Neural crest cell (in vitro differentiated cells): ENCODE measurements around the gene KIF19. TPM values are rescaled to one million over a fixed set of nuclear protein-coding genes. Genes with fewer than 3 reads are reported as not detected.

Source experiments
- DNase-seq: peaks from one replicate; pipeline ENCODE4 v3.0.0; 2021; ENCODE audit warnings: low read depth, mixed read lengths, low spot score
- H3K27ac Mint-ChIP-seq: one replicate; pipeline ENCODE4 v1.8.0; 2021; ENCODE audit warnings: mild to moderate bottlenecking, mixed read lengths; ENCODE audit not compliant: unreplicated experiment
- H3K27me3 Mint-ChIP-seq: 2 replicates; pipeline ENCODE4 v1.8.0; 2021; ENCODE audit warnings: low read depth, mild to moderate bottlenecking, mixed read lengths
- H3K36me3 Mint-ChIP-seq: 2 replicates; pipeline ENCODE4 v1.8.0; 2021; ENCODE audit warnings: low read depth, mild to moderate bottlenecking, mixed read lengths
- H3K4me1 Mint-ChIP-seq: 2 replicates; pipeline ENCODE4 v1.8.0; 2021; ENCODE audit warnings: mixed read lengths
- H3K4me3 Mint-ChIP-seq: one replicate; pipeline ENCODE4 v1.8.0; 2021; ENCODE audit warnings: mild to moderate bottlenecking, mixed read lengths
- H3K9me3 Mint-ChIP-seq: 2 replicates; pipeline ENCODE4 v1.8.0; 2021; ENCODE audit warnings: mixed read lengths
- total RNA-seq: library from RNA; stranded (reverse); gene quantifications from 2 replicates; pipeline ENCODE4 v1.2.1, GENCODE V29; 2021
- TF ChIP-seq, protein P1 (sequence below): fragments of 200-600 bp; sonication (generic); conservative IDR thresholded peaks from 2 replicates; pipeline ENCODE4 v1.5.0; 2021; ENCODE audit warnings: antibody characterized with exemption, mild to moderate bottlenecking

The KIF19 gene
- total RNA-seq, 1 donor from 2014 or later: 0.63 TPM

DNA sequence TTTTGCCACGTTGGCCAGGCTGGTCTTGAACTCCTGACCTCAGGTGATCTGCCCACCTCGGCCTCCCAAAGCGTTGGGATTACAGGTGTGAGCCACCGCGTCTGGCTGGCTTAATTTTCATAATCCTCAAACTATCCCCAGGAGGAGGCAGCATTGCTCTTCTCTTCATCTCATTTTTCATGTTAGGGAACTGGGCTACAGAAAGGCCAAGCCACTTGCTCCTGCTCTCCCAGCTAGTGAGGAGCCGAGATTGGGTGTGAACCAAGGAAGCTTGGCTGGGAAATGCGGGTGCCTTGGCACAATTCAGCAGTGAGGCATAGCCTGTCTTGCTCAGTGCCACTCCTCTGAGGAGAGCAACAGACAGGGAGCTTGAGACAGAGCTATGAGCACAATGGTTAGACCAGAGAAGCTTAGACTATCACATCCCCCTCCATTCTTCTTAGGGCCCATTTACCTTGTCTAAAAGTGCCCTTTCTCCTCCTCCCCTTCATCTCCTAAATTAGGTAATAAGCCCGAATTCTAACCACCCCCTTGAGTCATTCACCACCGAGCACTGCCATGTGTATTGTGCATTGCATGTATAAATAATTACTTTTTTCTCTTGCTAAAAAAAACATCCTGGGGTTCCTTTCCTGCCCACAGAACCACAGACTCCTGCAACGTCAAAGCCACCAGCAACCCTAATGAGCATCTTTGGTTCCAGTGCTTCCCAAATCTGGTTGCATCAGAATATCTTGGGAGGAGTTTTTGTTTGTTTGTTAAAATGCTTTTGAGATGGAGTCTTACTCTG, 20.0 kb upstream of the KIF19 start:
- Mint-ChIP-seq H3K36me3 (no peaks in the 10 kb centered on the region), H3K9me3 (no peaks in the 10 kb centered on the region), H3K4me3 (no peak overlapping the region), H3K27ac (no peak overlapping the region), H3K27me3 (no peaks in the 10 kb centered on the region), H3K4me1 (no peaks in the 10 kb centered on the region)
- TF ChIP-seq, protein P1, sequence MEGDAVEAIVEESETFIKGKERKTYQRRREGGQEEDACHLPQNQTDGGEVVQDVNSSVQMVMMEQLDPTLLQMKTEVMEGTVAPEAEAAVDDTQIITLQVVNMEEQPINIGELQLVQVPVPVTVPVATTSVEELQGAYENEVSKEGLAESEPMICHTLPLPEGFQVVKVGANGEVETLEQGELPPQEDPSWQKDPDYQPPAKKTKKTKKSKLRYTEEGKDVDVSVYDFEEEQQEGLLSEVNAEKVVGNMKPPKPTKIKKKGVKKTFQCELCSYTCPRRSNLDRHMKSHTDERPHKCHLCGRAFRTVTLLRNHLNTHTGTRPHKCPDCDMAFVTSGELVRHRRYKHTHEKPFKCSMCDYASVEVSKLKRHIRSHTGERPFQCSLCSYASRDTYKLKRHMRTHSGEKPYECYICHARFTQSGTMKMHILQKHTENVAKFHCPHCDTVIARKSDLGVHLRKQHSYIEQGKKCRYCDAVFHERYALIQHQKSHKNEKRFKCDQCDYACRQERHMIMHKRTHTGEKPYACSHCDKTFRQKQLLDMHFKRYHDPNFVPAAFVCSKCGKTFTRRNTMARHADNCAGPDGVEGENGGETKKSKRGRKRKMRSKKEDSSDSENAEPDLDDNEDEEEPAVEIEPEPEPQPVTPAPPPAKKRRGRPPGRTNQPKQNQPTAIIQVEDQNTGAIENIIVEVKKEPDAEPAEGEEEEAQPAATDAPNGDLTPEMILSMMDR: peak; percentile 37
- no peak for DNase-seq

DNA sequence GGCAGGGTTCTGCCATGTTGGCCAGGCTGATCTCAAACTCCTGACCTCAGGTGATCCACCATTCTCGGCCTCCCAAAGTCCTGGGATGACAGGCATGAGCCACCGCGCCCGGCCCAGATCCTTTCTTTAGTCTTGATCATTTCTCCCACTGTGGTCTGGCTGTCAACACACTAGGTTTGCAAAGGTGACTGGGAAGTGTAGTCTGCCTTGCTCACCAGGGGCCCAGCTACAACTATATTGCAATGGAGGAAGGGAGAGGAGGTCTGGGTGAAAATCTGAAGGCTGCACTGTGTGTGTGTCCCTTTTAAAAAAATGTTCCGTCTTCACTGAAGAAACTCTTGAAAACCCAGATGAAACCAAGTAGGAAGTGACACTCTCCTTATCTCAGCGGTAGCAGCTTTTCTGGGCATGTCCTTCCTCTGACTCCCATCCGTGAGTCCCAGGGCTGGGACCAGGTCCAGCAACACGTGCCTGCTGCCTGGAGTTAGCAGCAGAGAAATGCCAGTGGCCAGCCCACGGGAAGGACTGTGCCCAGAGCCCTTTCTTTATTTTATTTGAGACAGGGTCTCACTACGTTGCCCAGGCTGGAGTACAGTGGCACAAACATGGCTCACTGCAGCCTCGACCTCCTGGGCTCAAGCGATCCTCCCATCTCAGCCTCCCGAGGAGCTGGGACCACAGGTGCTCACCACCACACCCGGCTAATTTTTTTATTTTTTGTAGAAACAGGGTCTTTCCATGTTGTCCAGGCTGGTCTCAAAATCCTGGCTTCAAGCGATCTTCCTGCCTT, 17.8 kb upstream of the KIF19 start:
- H3K27me3 Mint-ChIP-seq: no peaks in the 10 kb centered on the region

DNA sequence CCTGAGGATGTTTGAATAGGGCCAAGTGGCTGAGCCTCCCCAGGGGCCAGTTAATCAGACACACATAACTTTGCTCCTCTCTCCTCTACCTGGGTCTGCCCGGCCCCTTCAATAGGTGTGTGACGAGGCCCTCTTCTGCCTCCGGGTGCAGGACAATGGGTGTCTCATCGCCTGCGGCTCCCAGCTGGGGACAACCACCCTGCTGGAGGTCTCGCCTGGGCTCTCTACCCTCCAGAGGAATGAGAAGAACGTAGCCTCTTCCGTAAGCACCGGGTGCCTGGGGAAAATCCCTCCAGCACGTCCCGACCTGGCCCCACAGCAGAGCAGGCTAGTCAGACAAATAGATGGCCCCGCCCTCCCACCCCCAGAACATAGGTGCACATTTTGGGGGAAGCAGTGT, 16.1 kb upstream of the KIF19 start:
- Mint-ChIP-seq H3K4me3 (no peak overlapping the region), H3K4me1 (no peaks in the 10 kb centered on the region), H3K27ac (no peak overlapping the region), H3K9me3 (no peaks in the 10 kb centered on the region), H3K27me3 (no peaks in the 10 kb centered on the region), H3K36me3 (no peaks in the 10 kb centered on the region)
- TF ChIP-seq, protein P1: no peak
- DNase-seq: no peak

More for the DNA sequence above, 17.8 kb upstream of the KIF19 start:
- H3K9me3 Mint-ChIP-seq: no peaks in the 10 kb centered on the region
- no peak overlapping the region for H3K4me3 Mint-ChIP-seq
- TF ChIP-seq, protein P1: no peak
- H3K27ac Mint-ChIP-seq: no peak overlapping the region
- no peaks in the 10 kb centered on the region for H3K4me1 Mint-ChIP-seq
- no peak for DNase-seq
- H3K36me3 Mint-ChIP-seq: no peaks in the 10 kb centered on the region

DNA sequence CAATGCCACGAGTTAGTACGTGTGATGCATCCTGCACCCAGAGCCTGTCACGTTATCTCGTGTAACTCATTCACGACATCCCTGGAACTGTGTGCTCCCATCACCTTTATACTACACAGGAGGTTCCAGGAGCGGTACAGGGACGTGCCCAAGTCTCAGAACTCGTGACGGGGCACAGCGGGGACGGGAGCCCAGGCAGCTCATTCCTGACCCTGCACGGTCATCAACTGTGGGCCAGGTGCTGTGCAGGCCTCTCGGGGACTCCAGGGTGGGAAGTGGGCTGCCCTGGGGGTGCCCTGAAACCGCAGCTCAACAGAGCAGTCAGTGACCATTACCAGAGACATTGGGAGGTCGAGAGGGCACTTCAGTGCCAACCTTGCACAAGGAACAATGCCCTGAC, 11.1 kb upstream of the KIF19 start:
- Mint-ChIP-seq H3K9me3 (no peaks in the 10 kb centered on the region), H3K4me3 (no peak overlapping the region), H3K4me1 (no peaks in the 10 kb centered on the region), H3K27ac (no peak overlapping the region), H3K36me3 (no peaks in the 10 kb centered on the region), H3K27me3 (no peaks in the 10 kb centered on the region)
- no peak for DNase-seq
- TF ChIP-seq, protein P1: no peak

DNA sequence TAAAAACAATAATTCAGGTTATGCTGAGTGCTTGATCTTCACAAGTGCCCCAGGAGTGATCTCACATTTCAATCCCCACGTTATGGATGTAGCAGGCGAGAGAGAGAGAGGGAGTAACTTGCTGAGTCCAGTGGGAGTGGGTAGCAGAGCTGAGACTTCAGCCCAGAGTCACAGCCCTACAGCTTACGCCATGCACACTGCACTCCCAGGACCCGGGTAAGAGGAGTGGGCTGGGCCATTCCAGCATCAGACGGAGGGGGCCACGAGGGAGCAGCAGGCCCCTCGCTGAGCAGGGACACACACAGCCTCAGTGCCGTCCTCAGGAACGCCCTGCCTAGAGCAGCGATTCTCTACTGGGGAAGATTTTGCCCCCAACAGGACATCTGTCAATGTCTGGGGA, 9.8 kb upstream of the KIF19 start:
- Mint-ChIP-seq H3K27me3 (peaks cover 3% of the 10 kb centered on the region), H3K4me1 (no peaks in the 10 kb centered on the region), H3K36me3 (no peaks in the 10 kb centered on the region), H3K9me3 (no peaks in the 10 kb centered on the region), H3K27ac (no peak overlapping the region), H3K4me3 (no peak overlapping the region)
- TF ChIP-seq, protein P1: no peak
- no peak for DNase-seq
